T follicular helper cell (primary cell): ENCODE measurements around the gene STIMATE.
A peak's percentile ranks its signal among the peaks of the same experiment; 100 is the strongest.

Experiments
- DNase-seq: peaks from one replicate; pipeline ENCODE4 v3.0.0-alpha.2; 2020; ENCODE audit warnings: low read depth

STIMATE gene

GRCh38 chr3:52893723-52894122 lies 3.6 kb downstream of the STIMATE start:
- DNase-seq: no peak

- peak; percentile 30 for DNase-seq
Measured at GRCh38 chr3:52892625-52893311, 4.6 kb downstream of the STIMATE start.

- no peak for DNase-seq
Measured at GRCh38 chr3:52892290-52892624, 5.1 kb downstream of the STIMATE start.

GRCh38 chr3:52891615-52892081 lies 5.7 kb downstream of the STIMATE start:
- no peak for DNase-seq

GRCh38 chr3:52891164-52891563 lies 6.2 kb downstream of the STIMATE start:
- DNase-seq: no peak

- no peak for DNase-seq
Measured at GRCh38 chr3:52890735-52891134, 6.6 kb downstream of the STIMATE start.

GRCh38 chr3:52889901-52890300 lies 7.4 kb downstream of the STIMATE start:
- DNase-seq: no peak

GRCh38 chr3:52887166-52887565 lies 10.2 kb downstream of the STIMATE start:
- no peak for DNase-seq

GRCh38 chr3:52886049-52886730 lies 11.2 kb downstream of the STIMATE start:
- no peak for DNase-seq

- DNase-seq: no peak
Measured at GRCh38 chr3:52882377-52882776, 15.0 kb downstream of the STIMATE start.

GRCh38 chr3:52881871-52882270 lies 15.5 kb downstream of the STIMATE start:
- no peak for DNase-seq

GRCh38 chr3:52880474-52880873 lies 16.9 kb downstream of the STIMATE start:
- DNase-seq: no peak

- DNase-seq: no peak
Measured at GRCh38 chr3:52880047-52880446, 17.3 kb downstream of the STIMATE start.

- no peak for DNase-seq
Measured at GRCh38 chr3:52879581-52879980, 17.8 kb downstream of the STIMATE start.

GRCh38 chr3:52879090-52879489 lies 18.3 kb downstream of the STIMATE start:
- no peak for DNase-seq

GRCh38 chr3:52877085-52877484 lies 20.3 kb downstream of the STIMATE start:
- no peak for DNase-seq

GRCh38 chr3:52874864-52875587 lies 22.3 kb downstream of the STIMATE start:
- DNase-seq: no peak

- no peak for DNase-seq
Measured at GRCh38 chr3:52874160-52874701, 23.1 kb downstream of the STIMATE start.

- no peak for DNase-seq
Measured at GRCh38 chr3:52873433-52874159, 23.8 kb downstream of the STIMATE start.

GRCh38 chr3:52872245-52872644 lies 25.1 kb downstream of the STIMATE start:
- no peak for DNase-seq

GRCh38 chr3:52871761-52872160 lies 25.6 kb downstream of the STIMATE start:
- DNase-seq: no peak

- no peak for DNase-seq
Measured at GRCh38 chr3:52870471-52870870, 26.9 kb downstream of the STIMATE start.
